CD14-positive monocyte (primary cell): ENCODE data around the gene PDC. TPM values are rescaled to one million over a fixed set of nuclear protein-coding genes. Genes with fewer than 3 reads are reported as not detected.

ENCODE experiments used
- DNase-seq, 3 donors: peaks; one replicate each; pipeline ENCODE4 v3.0.0-alpha.2; 2011 to 2022
- H2AFZ ChIP-seq: 2 replicates; pipeline ENCODE4 v1.6.0; 2012; ENCODE audit warnings: mild to moderate bottlenecking, low read depth, low read length, inconsistent platforms; ENCODE audit not compliant: insufficient read depth, poor library complexity, severe bottlenecking
- H3K27ac ChIP-seq, 2 donors: 1 replicate in 1 of 2; 2 replicates in 1 of 2; pipeline ENCODE4 v1.5.1; 2012 to 2013; ENCODE audit warnings: low read length in 2 of 2, control low read depth in 1 of 2, inconsistent platforms in 1 of 2, low read depth in 1 of 2, mild to moderate bottlenecking in 1 of 2
- H3K27me3 ChIP-seq, 2 donors: one replicate each; pipeline versions ENCODE4 v1.6.0 to v1.6.1; 2011 to 2013; ENCODE audit warnings: low read length in 2 of 2; ENCODE audit not compliant: control insufficient read depth in 2 of 2, insufficient read depth in 2 of 2
- H3K36me3 ChIP-seq, 2 donors: replicated peaks in 1 of 2; 1 replicate in 1 of 2; 2 replicates in 1 of 2; pipeline versions ENCODE4 v1.5.1 to v1.6.1; 2012 to 2013; ENCODE audit warnings: low read length in 2 of 2, control low read depth in 1 of 2, inconsistent platforms in 1 of 2, mild to moderate bottlenecking in 1 of 2; ENCODE audit not compliant: insufficient read depth in 2 of 2, control insufficient read depth in 1 of 2
- H3K4me1 ChIP-seq, 2 donors: 1 replicate in 1 of 2; 2 replicates in 1 of 2; pipeline versions ENCODE4 v1.5.1 to v1.6.1; 2012 to 2013; ENCODE audit warnings: low read length in 2 of 2, control low read depth in 1 of 2, inconsistent platforms in 1 of 2, mild to moderate bottlenecking in 1 of 2, moderate library complexity in 1 of 2; ENCODE audit not compliant: insufficient read depth in 2 of 2, control insufficient read depth in 1 of 2
- H3K4me2 ChIP-seq: replicated peaks from 2 replicates; pipeline ENCODE3; 2012; ENCODE audit warnings: low read length, moderate library complexity, mild to moderate bottlenecking; ENCODE audit not compliant: poor library complexity, severe bottlenecking; ENCODE audit errors: extremely low read depth
- H3K4me3 ChIP-seq, 3 experiments: fragments of 200-600 bp in 1 of 3; sonication (generic) in 1 of 3; replicated peaks in 1 of 3; 1 replicate in 2 of 3; 2 replicates in 1 of 3; pipeline ENCODE4 v1.5.1; 2011 to 2013; ENCODE audit warnings: low read length in 3 of 3, mild to moderate bottlenecking in 3 of 3, control low read depth in 2 of 3, low read depth in 2 of 3, inconsistent platforms in 1 of 3, moderate library complexity in 1 of 3
- H3K79me2 ChIP-seq: 2 replicates; pipeline ENCODE4 v1.6.0; 2012; ENCODE audit warnings: mild to moderate bottlenecking, control low read depth, inconsistent platforms, low read length, moderate library complexity; ENCODE audit not compliant: insufficient read depth
- H3K9ac ChIP-seq: 2 replicates; pipeline ENCODE4 v1.6.0; 2017; ENCODE audit warnings: low read length, mild to moderate bottlenecking; ENCODE audit not compliant: insufficient read depth, poor library complexity, severe bottlenecking
- H3K9me3 ChIP-seq, 2 donors: replicated peaks in 1 of 2; 1 replicate in 1 of 2; 2 replicates in 1 of 2; pipeline versions ENCODE4 v1.5.1 to v1.6.1; 2012 to 2013; ENCODE audit warnings: low read length in 2 of 2, control low read depth in 1 of 2; ENCODE audit not compliant: control insufficient read depth in 1 of 2, insufficient read depth in 1 of 2
- H4K20me1 ChIP-seq: 2 replicates; pipeline ENCODE4 v1.6.0; 2012; ENCODE audit warnings: mild to moderate bottlenecking, low read length, control low read depth, moderate library complexity; ENCODE audit not compliant: insufficient read depth
- H3K27ac Mint-ChIP-seq, 7 donors: one replicate each; pipeline ENCODE4 v1.8.0; 2020; ENCODE audit warnings: mild to moderate bottlenecking in 7 of 7, mixed read lengths in 7 of 7, moderate library complexity in 6 of 7, inconsistent platforms in 2 of 7
- H3K27me3 Mint-ChIP-seq, 3 donors: one replicate each; pipeline ENCODE4 v1.8.0; 2021 to 2022; ENCODE audit warnings: low read depth in 3 of 3, mild to moderate bottlenecking in 3 of 3, mixed read lengths in 3 of 3, moderate library complexity in 3 of 3, inconsistent platforms in 1 of 3
- H3K36me3 Mint-ChIP-seq, 2 donors: one replicate each; pipeline ENCODE4 v1.8.0; 2020; ENCODE audit warnings: mixed read lengths in 2 of 2, inconsistent platforms in 1 of 2, mild to moderate bottlenecking in 1 of 2
- H3K4me1 Mint-ChIP-seq: one replicate; pipeline ENCODE4 v1.8.0; 2020; ENCODE audit warnings: mild to moderate bottlenecking, mixed read lengths
- H3K4me3 Mint-ChIP-seq, 2 donors: one replicate each; pipeline ENCODE4 v1.8.0; 2020; ENCODE audit warnings: mild to moderate bottlenecking in 2 of 2, mixed read lengths in 2 of 2, moderate library complexity in 1 of 2
- H3K9me3 Mint-ChIP-seq, 7 donors: one replicate each; pipeline ENCODE4 v1.8.0; 2020 to 2022; ENCODE audit warnings: mixed read lengths in 7 of 7, mild to moderate bottlenecking in 6 of 7, moderate library complexity in 6 of 7, inconsistent platforms in 2 of 7
- CTCF ChIP-seq: fragments of 200-600 bp; IDR thresholded peaks from one replicate; pipeline ENCODE4 v1.8.0; 2022; ENCODE audit warnings: antibody characterized with exemption, mild to moderate bottlenecking
- WGBS: methylation state at CpG from one replicate; pipeline ENCODE4 v1.1.5; 2013; ENCODE audit warnings: missing lambda C conversion rate; ENCODE audit not compliant: insufficient coverage; 5-methylcytosine and 5-hydroxymethylcytosine counted together
- intact Hi-C, 2 donors: fragments of 100-400 bp; cut with micrococcal nuclease; formaldehyde crosslinking; loops; one replicate each; pipeline versions ENCODE4 v1.15.0 to v1.15.1; 2023
- polyA plus RNA-seq, 3 donors: library from polyadenylated mRNA; depleted of rRNA in 1 of 3; unstranded in 2 of 3; stranded (reverse) in 1 of 3; fragments of 300-500 nt in 2 of 3; fragments of >200 nt in 1 of 3; fragmentation: Illumina TruSeq in 2 of 3; gene quantifications; 1 replicate in 2 of 3; 2 replicates in 1 of 3; pipeline ENCODE4 v1.2.3, GENCODE V29; 2012 to 2021

The PDC gene
- polyA plus RNA-seq, 3 donors: not detected

GRCh38 chr1:186487163-186487562, 26.2 kb upstream of the PDC start:
- H3K4me3 Mint-ChIP-seq: no peak overlapping the region
- Histone ChIP-seq H3K27me3 (no peaks in the 10 kb centered on the region), H3K27ac (no peak overlapping the region), H3K36me3 (no peaks in the 10 kb centered on the region), H2AFZ (no peak overlapping the region), H3K4me3 (no peak overlapping the region), H3K9ac (no peak overlapping the region), H3K4me2 (no peak overlapping the region), H3K4me1 (no peaks in the 10 kb centered on the region), H3K9me3 (no peaks in the 10 kb centered on the region), H3K79me2 (no peaks in the 10 kb centered on the region), H4K20me1 (no peaks in the 10 kb centered on the region)
- no peak for DNase-seq
- H3K9me3 Mint-ChIP-seq: no peaks in the 10 kb centered on the region
- no peaks in the 10 kb centered on the region for H3K4me1 Mint-ChIP-seq
- peaks cover 0 to 2% (median 0%) of the 10 kb centered on the region in 3 donors for H3K27me3 Mint-ChIP-seq
- no peak overlapping the region for H3K27ac Mint-ChIP-seq
- WGBS: no CpG with 5 or more reads among the region's 2 CpGs
- no peaks in the 10 kb centered on the region for H3K36me3 Mint-ChIP-seq
- intact Hi-C loops: loop anchor here in 1 of 2 donors (10.0 kb wide), 1 partner anchor 498 kb away; no protein-coding TSS in a partner anchor
- TF ChIP-seq CTCF: no peak

- intact Hi-C loops: loop anchor here in 1 of 2 donors (10.0 kb wide), 1 partner anchor 499 kb away; no protein-coding TSS in a partner anchor
These were observed 25.1 kb upstream of the PDC start for GRCh38 chr1:186486061-186486460.

More at GRCh38 chr1:186486061-186486460, 25.1 kb upstream of the PDC start:
- Mint-ChIP-seq H3K36me3 (no peaks in the 10 kb centered on the region), H3K4me1 (no peaks in the 10 kb centered on the region), H3K4me3 (no peak overlapping the region), H3K27ac (no peak overlapping the region), H3K9me3 (no peaks in the 10 kb centered on the region), H3K27me3 (peaks cover 0 to 2% (median 2%) of the 10 kb centered on the region in 3 donors)
- H3K27ac ChIP-seq: no peak overlapping the region
- TF ChIP-seq CTCF: no peak
- H3K9ac ChIP-seq: no peak overlapping the region
- no peaks in the 10 kb centered on the region for H3K27me3 ChIP-seq
- no peaks in the 10 kb centered on the region for H3K9me3 ChIP-seq
- H3K4me1 ChIP-seq: no peaks in the 10 kb centered on the region
- no peak overlapping the region for H3K4me2 ChIP-seq
- no peaks in the 10 kb centered on the region for H4K20me1 ChIP-seq
- H3K4me3 ChIP-seq: no peak overlapping the region
- DNase-seq: no peak
- no peaks in the 10 kb centered on the region for H3K36me3 ChIP-seq
- no CpG with 5 or more reads among the region's 1 CpG for WGBS
- no peaks in the 10 kb centered on the region for H3K79me2 ChIP-seq
- no peak overlapping the region for H2AFZ ChIP-seq
